Stimulated activated CD8-positive, alpha-beta memory T cell treated with anti-CD3 and anti-CD28 coated beads, Interleukin-4, amount 100 ng/mL, for 48 hours (primary cell): ENCODE data around the gene ZSCAN32.

ENCODE experiments used
- DNase-seq: peaks from one replicate; pipeline ENCODE4 v3.0.0-alpha.2; 2020

Gene ZSCAN32

DNA sequence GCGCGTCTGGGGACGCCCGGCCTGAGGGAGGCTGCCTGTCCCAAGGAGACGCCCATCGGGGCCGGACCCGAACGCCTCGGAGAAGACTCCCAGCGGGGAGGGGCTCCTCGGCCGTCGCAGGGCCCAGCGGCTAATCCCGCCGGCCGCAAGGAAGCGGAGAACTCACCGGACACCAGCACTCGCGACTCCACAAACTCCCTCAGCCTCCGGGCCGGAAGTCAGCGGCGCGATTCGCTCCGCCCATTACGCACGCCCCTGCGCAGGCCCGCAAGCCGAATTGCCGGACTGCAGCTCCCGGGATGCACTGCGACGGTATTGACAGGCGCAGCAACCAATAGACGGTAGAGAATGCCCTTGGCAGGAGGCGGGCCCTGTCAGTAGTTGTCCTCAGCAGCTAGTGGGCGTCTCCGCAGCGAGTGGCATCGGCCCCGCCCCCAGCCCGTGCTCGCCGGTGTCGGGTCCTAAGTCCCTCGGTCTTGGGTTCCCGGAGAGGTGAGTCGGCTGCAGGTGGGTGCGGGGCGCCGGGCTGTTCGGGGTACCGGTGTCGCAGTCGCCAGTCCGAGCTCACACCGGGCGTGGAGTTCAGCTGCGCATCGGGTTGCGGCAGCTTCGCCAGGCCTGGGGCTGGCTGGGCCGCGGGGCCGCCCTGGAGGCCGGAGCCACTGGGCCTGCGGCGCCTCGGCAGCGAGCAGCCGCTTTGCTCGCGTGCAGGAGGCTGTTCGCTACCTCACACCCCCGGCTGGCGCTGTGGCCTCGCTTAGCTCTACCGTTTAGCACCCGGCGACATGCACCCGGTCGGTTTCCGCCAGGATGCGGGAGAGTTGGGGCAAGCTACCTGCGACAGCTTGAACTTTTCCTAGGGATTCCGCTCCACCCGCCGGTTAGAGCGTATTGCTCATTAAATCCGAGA lies at the start of gene ZSCAN32, which contains the start of gene ZNF174:
Gene ZSCAN32, minus strand, starts transcription at position 226 of the 910 bp plus-strand sequence. CDS start 3,447 bp downstream, outside the sequence.
Gene ZNF174, plus strand, starts transcription at position 437 of the 910 bp plus-strand sequence. CDS start 790 bp downstream, outside the sequence.
- peak; percentile 99 for DNase-seq

DNA sequence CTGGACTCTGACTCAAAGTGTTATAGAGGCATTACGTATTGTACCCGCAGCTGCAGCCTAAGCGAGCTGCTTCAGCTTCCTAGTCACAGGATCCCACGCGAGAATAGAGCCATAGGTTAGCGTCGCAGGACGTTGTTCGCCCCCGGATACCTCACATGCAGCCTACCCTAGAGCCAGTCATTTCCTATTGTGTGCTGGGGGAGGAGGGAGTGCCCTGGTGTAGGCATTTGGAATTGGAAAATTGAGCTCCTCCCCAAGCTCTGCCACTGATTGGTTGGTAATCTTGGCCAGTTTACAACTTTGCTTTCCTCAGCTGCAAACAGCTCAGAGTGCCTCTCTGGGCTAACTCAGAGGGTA lies 43.2 kb upstream of the ZSCAN32 start:
- peak; percentile 60 for DNase-seq

DNA sequence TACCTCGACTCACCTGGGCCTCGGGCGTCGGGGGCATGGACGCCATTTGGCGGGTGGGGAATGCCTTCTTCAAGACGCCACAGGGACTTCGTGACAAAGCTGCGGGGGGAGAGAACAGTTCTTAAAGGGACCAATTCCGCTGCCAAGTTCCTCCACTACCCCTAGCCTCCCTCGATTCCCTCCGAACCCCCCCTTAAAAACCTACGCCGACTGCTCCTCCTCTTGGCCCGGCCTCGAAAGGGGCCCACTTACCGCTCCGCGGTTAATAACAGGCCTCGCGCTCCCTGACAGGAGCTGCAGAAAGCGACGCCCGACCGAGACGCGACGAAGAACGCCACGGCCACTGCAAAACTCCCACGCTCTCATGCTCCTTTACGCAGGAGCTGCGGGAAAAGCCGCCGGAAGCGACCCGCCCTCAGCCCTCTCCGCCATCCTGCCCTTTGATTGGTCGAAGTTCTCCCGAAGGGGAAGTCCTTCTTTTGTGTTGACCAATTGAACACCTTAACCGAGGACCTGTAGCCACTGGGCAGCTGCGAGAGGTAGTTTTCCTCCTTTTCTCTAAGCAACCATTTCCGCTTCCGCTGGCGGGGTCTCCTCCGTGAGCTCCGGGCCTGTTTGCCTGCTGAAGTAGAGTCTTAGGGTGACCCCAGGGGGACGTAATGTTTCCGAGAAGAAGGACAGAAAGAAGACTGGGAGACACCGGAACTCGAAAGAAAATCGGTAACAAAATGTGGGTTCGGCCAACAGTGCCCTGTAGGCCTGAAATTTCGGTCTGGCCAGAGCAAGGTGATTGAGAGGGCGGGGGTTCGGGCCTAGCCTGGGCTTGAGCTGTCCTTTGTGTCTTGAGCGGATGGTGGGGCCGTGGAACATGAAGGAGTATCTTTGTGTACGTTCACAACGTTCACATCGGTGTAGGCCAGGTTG lies 42.6 kb upstream of the ZSCAN32 start, which contains the start of the genes NAA60 and ZNF597:
Gene NAA60, plus strand, starts transcription at position 573 of the 924 bp plus-strand sequence. CDS start 32,548 bp downstream, outside the sequence.
Gene ZNF597, minus strand, starts transcription at position 397 of the 924 bp plus-strand sequence. Its CDS starts 351 bp downstream, at position 46.
- peak; percentile 81 for DNase-seq

DNA sequence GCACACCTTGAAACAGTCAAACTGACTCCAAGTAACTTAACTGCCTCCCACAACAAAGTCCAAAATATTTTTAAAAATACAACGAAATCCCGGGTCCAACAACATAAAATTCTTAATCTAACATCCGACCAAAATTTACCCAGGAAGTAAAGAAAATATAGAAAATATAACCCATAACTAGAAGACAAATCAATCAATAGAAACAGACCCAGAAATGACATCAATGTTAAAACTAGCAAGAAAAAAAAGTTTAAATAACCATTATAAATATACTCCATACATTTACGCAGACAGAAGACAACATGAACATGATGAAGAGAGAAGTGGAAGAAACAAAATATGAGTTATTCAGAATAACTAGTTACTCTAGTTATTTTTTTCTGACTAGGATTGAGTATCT lies 38.8 kb upstream of the ZSCAN32 start:
- DNase-seq = no peak

DNA sequence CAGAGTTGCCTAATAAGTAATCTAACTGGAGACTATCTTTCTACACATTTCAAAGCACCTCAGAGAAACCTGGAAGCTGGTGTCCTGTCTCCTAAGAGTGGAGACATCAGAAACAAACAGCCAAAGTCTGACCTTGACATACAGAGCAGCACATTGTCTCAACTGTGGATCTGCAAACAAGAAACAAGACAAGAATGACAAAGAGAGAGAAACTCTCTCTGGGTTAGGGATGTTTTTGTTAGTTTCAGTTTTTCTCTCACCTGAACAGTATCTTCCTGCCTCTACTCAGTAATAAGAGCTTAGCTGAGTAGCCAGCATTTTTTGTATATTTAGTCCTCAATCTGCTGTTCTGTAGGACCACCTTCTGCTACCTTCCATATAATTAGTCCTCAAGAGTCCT lies 33.6 kb upstream of the ZSCAN32 start:
- no peak for DNase-seq

DNA sequence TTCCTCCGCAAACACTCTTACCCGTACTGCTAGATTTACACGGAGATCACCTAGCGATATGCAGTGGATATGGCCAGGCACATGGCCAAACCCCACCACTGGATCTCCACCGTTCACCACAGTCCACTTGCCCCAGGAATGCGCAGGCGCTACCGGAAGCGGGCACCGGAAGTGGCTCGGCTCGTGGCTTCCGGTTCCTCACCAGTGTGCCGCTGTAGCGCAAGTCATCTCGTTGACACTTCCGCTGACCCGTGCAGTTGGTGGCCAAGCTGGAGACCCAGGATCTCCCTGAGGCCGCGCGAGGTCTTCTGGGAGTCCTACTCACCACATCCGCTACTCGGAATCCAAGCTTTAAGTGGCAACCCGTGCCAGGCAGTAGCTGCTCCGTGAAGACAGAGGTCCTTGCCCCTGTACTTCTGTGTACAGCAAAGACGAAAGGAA lies 31.0 kb upstream of the ZSCAN32 start:
- DNase-seq = peak; percentile 80

DNA sequence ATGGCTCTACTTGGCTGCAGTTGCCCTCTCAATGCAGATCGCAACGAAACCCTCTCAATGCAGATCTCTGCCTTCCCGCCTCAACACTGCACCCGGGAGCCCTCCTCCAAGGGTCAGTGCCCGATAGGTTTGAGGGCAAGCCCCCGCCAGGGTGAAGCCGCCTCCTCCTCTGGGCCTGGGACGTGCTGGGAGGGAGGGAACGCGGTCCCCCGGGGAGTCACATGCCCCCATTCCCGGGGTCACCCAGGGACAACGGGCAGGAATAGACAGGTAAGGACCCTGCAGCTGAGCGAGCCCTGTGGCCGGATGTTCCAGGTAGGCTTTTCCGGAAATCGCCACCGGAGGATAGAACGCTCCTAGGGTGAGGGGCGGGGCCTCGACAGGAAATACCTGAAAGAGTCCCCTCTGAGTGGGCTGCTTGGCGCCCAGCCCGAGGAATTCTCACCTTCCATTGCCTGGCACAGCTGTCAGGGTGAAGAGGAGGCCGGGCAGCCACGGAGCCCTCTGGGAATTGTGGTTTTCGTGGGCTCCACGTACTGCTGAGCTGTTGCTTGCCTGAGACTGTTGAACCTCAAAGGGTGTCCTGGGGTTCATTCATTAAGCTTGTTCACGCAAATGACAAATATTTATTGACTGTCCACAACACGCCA lies 13.1 kb upstream of the ZSCAN32 start:
- no peak for DNase-seq

DNA sequence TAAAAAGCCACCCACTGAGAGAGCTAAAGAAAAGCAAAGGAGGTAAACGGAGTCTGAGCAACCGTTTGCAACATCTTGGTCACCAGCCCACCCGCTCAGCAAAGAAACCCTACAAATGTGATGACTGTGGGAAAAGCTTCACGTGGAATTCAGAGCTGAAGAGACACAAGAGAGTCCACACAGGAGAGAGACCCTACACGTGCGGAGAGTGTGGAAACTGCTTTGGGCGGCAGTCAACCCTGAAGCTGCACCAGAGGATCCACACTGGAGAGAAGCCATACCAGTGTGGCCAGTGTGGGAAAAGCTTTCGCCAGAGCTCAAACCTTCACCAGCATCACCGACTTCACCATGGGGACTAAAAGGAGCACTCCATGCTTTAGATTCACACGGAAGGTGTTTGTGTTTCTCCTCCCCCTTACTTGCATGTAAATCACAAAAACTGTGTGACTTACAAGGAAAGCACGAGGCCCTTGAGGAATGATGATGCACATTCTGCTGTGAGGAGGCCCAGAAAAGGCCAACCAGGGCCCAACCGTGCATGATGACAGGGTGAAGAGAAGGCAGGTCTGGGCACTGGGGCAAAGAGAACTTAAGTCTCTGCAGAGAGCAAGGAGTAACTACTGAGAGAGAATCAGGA lies 7.9 kb upstream of the ZSCAN32 start:
- DNase-seq = no peak

DNA sequence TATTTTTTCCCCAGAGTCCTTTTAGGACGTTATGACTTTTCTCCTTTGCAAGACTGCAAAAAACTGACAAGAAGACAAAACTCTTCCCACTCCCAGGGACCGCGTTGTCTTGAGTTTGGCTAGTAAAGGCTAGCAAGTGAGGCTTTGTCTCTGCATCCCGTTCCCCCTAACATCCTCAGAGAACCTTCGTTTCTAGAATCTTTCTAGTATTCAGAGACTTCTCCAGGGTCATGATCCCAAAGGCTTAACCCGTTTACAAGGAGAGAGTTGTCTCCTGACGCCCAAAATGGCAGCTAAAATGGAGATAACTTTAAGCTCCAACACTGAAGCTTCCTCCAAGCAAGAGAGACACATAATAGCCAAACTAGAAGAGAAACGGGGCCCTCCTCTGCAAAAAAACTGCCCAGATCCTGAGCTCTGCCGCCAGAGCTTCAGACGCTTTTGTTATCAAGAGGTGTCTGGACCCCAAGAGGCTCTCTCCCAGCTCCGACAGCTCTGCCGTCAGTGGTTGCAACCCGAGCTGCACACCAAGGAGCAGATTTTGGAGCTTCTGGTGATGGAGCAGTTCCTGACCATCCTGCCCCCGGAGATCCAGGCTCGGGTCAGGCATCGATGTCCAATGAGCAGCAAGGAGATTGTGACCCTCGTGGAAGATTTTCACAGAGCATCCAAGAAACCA lies 1.1 kb upstream of the ZSCAN32 start:
- peak; percentile 27 for DNase-seq

DNA sequence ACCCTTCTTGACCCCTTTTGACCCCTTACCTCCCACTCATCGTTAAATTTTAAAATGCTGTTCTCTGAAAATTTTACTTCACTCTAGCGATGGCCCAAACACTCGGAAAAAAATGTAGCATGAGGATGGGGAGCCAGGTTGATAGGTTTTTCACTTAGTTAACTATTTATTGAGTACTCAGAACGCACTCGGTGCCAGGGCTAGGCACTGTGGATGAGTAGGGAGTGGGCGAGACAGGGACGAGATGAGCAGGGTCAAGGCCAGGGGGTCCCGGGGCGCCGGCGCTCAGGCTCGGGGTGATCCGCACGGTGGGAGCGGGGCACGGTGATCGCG lies 392 bp downstream of the ZSCAN32 start:
- no peak for DNase-seq

DNA sequence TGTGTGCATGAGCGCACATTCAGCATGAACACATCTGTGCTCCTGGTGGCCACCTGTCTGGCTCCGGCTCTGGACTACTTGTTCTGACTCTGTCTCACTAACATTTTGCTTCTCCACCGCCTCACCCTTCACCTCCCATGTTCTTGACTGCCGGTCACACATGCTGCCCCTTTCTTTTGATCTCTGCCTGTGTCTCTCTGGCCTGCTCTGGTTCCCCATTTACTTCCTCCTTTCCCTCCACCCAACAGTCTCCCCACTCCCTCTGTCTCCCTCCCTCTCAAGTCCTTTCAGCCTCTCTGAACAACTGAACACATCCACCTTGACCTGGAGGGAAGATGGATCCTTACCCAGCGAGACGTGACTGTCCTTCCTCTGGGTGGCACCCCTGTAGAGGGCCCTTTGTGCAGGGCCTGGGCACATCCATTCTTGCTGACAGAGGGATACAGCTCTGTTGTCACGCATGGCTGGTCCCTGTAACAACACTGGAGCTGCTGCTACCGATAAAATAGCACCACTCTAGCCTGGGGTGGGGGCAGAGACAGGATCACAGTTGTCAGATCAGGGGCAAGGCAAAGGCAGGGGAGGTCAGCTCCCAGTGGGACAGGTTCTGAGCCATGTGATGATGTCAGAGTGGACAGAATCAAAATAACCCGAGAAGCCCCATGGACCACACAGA lies 11.0 kb downstream of the ZSCAN32 start:
- DNase-seq = no peak

DNA sequence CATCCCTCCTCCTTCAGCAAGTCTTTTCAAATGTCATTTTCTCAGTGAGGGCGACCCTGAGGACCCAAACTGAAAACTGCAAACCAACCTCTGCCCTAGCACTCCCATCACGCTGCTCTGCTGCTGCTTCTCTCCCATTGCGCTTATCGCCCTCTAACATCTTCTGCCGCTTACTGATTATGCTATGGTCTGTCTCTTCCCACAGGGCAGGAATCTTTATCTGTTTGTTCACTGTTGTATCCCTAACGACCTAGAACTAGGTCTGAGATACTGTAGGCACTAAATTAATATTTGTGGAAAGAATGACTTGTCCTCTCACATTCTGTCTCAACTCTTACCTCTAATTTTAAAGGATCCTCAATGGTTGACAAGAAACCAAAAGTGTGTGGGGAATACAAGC lies 12.5 kb downstream of the ZSCAN32 start:
- DNase-seq = no peak

DNA sequence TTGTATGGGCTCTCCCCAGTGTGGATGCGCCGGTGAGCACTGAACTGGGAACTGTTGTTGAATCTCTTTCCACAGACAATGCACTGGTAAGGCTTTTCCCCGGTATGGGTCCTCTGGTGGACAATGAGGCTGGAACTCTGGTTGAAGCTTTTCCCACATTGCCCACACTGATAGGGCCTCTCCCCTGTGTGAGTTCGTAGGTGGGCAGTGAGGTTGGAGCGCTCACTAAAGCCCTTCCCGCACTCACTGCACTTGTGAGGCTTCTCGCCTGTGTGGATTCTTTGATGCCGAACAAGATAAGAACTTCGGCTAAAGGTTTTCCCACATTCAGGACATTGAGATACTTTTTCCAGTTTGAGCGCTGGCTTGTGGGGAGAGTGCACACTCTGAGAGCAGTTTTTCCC lies 17.8 kb downstream of the ZSCAN32 start:
- DNase-seq = no peak

DNA sequence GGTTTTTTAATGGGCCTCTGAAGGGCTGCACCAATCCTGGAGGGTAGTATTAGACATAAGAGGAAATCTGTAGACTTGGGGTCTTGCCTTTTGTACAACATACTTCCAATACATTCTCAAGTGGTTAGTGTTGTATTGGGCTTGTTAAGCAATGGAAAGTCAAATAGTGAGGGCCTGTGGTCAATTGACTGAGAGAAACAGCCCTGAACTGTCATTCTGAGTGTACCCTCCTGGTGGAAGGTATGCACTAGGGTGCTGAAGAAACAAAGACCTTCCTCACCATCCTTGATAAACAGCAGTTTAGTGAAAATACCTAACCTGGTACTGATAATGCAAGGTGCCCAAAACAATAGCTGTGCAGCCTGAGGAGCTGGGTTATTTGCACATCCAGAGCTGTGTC lies 22.9 kb downstream of the ZSCAN32 start:
- no peak for DNase-seq

DNA sequence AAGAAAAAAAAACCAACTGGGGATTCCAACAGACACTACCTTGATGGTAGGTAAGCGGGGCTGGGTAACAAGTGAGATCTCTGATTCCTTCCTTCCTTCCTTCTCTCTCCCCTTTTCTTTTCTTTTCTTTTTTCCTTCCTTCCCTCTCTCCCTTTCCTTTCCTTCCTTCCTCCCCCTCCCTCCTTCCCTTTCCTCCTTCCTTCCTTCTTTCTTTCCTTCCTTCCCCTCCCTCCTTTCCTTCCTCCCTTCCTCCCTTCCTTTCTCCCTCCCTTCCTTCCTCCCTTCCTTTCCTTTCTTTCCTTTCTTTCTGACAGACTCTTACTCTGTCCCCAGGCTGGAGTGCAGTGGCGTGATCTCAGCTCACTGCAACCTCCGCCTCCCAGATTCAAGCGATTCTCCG lies 25.1 kb downstream of the ZSCAN32 start:
- no peak for DNase-seq

DNA sequence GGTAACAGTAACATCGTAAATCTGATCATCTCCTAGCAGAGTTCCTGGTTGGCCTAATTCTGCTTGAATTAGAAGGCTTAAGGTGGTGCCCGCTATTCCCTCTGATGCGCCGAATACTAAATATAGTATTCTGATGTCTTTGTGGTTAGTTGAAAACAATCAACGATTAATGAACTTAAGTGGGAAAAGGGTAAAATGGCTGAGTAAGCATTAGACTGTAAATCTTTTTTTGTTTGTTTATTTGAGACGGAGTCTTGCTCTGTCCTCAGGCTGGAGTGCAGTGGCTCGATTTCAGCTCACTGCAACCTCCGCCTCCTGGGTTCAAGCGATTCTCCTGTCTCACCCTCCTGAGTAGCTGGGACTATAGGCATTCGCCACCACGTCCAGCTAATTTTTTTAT lies 31.7 kb downstream of the ZSCAN32 start:
- DNase-seq = no peak

DNA sequence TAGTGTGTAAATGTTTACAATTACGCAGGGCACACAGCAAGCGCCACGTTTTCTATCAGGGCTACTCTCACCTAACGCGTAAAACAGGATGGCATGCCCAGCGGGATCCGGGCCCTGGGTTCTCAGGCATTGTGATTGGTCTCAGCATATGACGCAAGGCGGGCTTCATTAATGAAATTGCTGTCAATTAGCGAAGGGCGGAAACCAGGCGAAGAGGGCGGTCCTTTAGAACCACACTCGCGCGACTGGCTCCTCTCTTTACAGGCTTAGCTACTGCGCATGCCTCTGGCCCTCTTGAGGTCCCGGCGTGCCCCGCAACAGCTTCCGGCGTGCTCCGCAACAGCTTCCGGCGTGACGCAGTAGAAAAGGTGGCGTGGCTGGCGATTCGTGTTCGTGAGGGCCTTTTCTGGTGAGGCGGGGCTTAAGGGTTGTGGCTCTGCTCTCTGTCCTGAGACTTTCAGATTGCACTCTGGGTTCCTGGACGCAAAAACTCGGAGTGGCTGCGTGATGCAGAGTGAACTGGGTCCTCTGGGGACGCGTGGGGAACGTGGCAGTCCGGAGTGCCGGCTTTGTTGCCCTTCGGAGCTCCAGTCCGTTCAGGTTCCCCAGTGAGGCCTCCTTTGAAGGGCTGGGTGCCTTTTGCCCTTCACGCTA lies 35.9 kb downstream of the ZSCAN32 start:
- DNase-seq = peak; percentile 86

DNA sequence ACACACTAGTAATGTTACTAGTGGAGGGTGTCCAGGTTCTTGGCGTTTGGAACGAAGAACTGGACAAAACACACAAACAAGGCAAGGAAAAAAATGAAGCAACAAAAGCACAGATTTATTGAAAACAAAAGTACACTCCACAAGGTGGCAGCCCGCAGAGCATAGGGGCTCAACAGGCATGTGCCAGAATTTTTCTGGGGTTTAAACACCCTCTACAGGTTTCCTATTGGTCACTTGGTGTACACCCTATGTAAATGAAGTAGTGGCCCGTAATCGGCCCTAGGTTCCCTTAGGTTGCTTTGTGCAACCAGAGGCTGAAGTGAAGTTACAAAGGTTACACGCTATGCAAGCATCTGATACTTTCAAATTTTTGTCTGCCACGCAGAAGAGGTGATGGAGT lies 37.0 kb downstream of the ZSCAN32 start:
- no peak for DNase-seq

DNA sequence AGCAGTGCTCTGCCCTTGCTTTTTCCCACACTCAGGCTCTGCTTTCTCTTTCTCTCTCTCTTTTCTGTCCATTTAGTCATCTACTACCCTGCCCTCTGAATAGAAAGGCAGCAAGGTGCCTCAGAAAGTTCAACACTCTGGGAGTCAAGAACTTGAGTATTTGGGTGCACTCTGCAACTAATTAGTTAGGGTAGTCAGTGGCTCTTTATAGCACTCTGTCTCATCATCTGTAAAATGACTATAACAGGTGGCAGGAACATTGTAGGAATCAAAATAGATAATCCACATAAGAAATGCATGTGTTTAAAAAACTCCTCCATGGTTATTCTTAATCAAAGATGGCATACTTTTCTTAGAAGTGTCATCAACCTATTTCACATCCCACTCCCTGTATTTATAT lies 37.9 kb downstream of the ZSCAN32 start:
- DNase-seq = no peak

DNA sequence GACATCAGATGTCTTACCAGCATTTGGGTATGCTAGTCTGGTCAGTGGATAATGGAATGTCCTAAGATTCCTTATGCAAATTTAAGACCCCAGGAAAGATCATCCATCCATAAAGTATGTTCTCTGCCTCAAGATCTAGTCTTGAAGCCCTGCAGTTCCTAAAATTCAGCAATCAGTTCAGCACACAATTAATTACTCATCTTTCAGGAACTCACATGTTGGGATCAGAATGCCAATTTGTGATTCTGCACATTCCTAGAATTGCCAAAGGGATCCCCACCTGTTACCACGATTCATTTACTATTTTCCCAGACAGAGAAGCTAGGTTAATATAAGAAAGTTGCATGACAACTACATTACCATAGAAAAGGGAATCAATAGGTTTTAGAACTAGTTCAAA lies 41.9 kb downstream of the ZSCAN32 start:
- DNase-seq = no peak

DNA sequence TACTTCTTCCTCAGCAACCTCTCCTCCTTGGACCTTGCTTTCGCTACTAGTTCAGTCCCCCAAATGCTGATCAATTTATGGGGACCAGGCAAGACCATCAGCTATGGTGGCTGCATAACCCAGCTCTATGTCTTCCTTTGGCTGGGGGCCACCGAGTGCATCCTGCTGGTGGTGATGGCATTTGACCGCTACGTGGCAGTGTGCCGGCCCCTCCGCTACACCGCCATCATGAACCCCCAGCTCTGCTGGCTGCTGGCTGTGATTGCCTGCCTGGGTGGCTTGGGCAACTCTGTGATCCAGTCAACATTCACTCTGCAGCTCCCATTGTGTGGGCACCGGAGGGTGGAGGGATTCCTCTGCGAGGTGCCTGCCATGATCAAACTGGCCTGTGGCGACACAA lies 44.7 kb downstream of the ZSCAN32 start:
- no peak for DNase-seq
